K562 (cell line): ENCODE data around the gene P2RY6.

Experiments used
- CTCF ChIP-seq, 3 experiments: IDR thresholded peaks in 2 of 3; conservative IDR thresholded peaks in 1 of 3; 2 replicates each; pipeline ENCODE4 v1.5.1; 2011 to 2012; ENCODE audit warnings: low read length in 3 of 3, mild to moderate bottlenecking in 3 of 3, control low read depth in 2 of 3, improper control_type of control experiment in 1 of 3, inconsistent platforms in 1 of 3, low read depth in 1 of 3, mixed read lengths in 1 of 3, moderate library complexity in 1 of 3; ENCODE audit not compliant: insufficient read depth in 2 of 3
- ELK1 ChIP-seq: sonication (generic); formaldehyde crosslinking; IDR thresholded peaks from 2 replicates; pipeline ENCODE4 v1.8.1; 2022; ENCODE audit warnings: missing genetic modification reagents
- JUND ChIP-seq, 2 experiments: IDR thresholded peaks; 2 replicates in 1 of 2; 3 replicates in 1 of 2; pipeline ENCODE4 v1.6.1; 2011; ENCODE audit warnings: borderline replicate concordance in 2 of 2, low read depth in 2 of 2, low read length in 2 of 2, improper control_type of control experiment in 1 of 2, missing biosample characterization in 1 of 2, missing genetic modification characterization in 1 of 2, missing genetic modification reagents in 1 of 2
- NCOA1 ChIP-seq: fragments of 450-650 bp; IDR thresholded peaks from 2 replicates; pipeline ENCODE4 v1.6.1; 2016; ENCODE audit warnings: low read depth
- RFX5 ChIP-seq: IDR thresholded peaks from 2 replicates; pipeline ENCODE4 v1.6.1; 2011; ENCODE audit warnings: low read depth, mild to moderate bottlenecking, improper control_type of control experiment, low read length
- SP2 ChIP-seq: IDR thresholded peaks from 2 replicates; pipeline ENCODE4 v1.6.1; 2011; ENCODE audit warnings: mild to moderate bottlenecking, low read depth, low read length, moderate library complexity; ENCODE audit not compliant: poor library complexity, severe bottlenecking; ENCODE audit errors: extremely low read depth
- ZBTB34 ChIP-seq: fragments of 250-450 bp; sonication (Bioruptor Pico); IDR thresholded peaks from 2 replicates; pipeline ENCODE4 v1.8.0; 2021; ENCODE audit warnings: mild to moderate bottlenecking, moderate library complexity
- ZNF764 ChIP-seq: fragments of 250-450 bp; sonication (Bioruptor Pico); IDR thresholded peaks from 2 replicates; pipeline ENCODE4 v1.4.0; 2020; ENCODE audit warnings: low read depth, mild to moderate bottlenecking, moderate library complexity
- TF ChIP-seq, protein P1 (sequence below): fragments of 450-650 bp; IDR thresholded peaks from 2 replicates; pipeline ENCODE4 v1.6.1; 2017; ENCODE audit warnings: antibody characterized with exemption
- TF ChIP-seq, protein P2 (sequence below), 2 experiments: fragments of 450-650 bp; conservative IDR thresholded peaks; 2 replicates each; pipeline ENCODE4 v1.6.1; 2017; ENCODE audit warnings: mild to moderate bottlenecking in 2 of 2, moderate library complexity in 2 of 2

DNA sequence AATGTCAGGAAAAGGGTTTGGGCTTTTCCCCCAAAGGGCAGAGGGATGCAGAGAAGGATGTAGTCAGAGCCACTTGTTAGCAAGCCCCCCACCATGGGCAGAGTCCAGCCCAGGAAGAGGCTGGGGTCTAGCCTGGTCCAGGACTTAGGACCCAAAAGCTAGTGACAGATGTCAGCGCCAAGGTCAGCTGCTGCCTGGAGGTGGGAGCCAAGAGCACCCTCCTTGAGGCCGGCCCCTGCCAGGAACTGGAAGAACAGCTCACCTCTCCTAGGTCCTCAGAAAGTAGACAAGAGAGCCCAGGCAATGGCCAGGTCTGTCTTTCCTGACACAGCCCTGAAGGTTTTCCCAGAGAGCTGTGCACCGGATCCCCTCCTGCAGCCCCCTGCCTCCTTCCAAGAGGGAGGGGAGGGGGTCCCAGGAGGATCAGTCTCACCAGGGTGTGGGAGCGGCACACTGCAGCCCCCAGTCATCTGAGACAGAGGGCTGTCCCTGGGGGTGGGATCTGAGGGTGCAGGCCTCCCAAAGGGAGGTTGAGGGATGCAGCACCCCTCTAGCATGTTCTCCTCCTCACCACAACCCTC is 21.3 kb downstream of the P2RY6 start:
- TF ChIP-seq ZNF764 (CRISPR knock-in tag) (no peak), NCOA1 (no peak), SP2 (no peak), ELK1 (CRISPR knock-in tag) (no peak), CTCF (IDR thresholded peaks at IDR 0.05 in 2 of 3, conservative IDR thresholded peaks at IDR 0.05 in 1 of 3; ENCODE audit: insufficient read depth in 2 of 3, low read depth in 1 of 3, low read length in 3 of 3) (no peak), ZBTB34 (CRISPR knock-in tag) (no peak), JUND (IDR thresholded peaks at IDR 0.05; ENCODE audit: borderline replicate concordance, low read depth, low read length) (no peak), JUND (tag; IDR thresholded peaks at IDR 0.05; ENCODE audit: borderline replicate concordance, low read depth, low read length) (no peak), RFX5 (no peak)
- TF ChIP-seq, protein P1, sequence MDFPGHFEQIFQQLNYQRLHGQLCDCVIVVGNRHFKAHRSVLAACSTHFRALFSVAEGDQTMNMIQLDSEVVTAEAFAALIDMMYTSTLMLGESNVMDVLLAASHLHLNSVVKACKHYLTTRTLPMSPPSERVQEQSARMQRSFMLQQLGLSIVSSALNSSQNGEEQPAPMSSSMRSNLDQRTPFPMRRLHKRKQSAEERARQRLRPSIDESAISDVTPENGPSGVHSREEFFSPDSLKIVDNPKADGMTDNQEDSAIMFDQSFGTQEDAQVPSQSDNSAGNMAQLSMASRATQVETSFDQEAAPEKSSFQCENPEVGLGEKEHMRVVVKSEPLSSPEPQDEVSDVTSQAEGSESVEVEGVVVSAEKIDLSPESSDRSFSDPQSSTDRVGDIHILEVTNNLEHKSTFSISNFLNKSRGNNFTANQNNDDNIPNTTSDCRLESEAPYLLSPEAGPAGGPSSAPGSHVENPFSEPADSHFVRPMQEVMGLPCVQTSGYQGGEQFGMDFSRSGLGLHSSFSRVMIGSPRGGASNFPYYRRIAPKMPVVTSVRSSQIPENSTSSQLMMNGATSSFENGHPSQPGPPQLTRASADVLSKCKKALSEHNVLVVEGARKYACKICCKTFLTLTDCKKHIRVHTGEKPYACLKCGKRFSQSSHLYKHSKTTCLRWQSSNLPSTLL = no peak
- TF ChIP-seq, protein P2, sequence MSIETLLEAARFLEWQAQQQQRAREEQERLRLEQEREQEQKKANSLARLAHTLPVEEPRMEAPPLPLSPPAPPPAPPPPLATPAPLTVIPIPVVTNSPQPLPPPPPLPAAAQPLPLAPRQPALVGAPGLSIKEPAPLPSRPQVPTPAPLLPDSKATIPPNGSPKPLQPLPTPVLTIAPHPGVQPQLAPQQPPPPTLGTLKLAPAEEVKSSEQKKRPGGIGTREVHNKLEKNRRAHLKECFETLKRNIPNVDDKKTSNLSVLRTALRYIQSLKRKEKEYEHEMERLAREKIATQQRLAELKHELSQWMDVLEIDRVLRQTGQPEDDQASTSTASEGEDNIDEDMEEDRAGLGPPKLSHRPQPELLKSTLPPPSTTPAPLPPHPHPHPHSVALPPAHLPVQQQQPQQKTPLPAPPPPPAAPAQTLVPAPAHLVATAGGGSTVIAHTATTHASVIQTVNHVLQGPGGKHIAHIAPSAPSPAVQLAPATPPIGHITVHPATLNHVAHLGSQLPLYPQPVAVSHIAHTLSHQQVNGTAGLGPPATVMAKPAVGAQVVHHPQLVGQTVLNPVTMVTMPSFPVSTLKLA (conservative IDR thresholded peaks at IDR 0.05) = no peak
